SK-N-SH (cell line): ENCODE data around the gene HAUS3.

Source experiments
- CHD2 ChIP-seq: fragments of 150-350 bp; IDR thresholded peaks from 2 replicates; pipeline ENCODE4 v1.6.1; 2018; ENCODE audit warnings: low read length; ENCODE audit not compliant: partially characterized antibody
- SMC3 ChIP-seq: IDR thresholded peaks from 2 replicates; pipeline ENCODE4 v1.6.1; 2012; ENCODE audit warnings: low read depth, low read length, improper control_type of control experiment
- TF ChIP-seq, protein P1 (sequence below): fragments of 200-600 bp; sonication (generic); IDR thresholded peaks from 2 replicates; pipeline ENCODE4 v1.6.1; 2017; ENCODE audit warnings: antibody characterized with exemption, mild to moderate bottlenecking, moderate library complexity
- TF ChIP-seq, protein P2 (sequence below): IDR thresholded peaks from 2 replicates; pipeline ENCODE4 v1.6.1; 2012; ENCODE audit warnings: mild to moderate bottlenecking, low read depth, low read length, moderate library complexity
- TF ChIP-seq, protein P3 (sequence below): fragments of 150-350 bp; IDR thresholded peaks from 2 replicates; pipeline ENCODE4 v1.6.1; 2016; ENCODE audit warnings: mild to moderate bottlenecking, low read depth, low read length

DNA sequence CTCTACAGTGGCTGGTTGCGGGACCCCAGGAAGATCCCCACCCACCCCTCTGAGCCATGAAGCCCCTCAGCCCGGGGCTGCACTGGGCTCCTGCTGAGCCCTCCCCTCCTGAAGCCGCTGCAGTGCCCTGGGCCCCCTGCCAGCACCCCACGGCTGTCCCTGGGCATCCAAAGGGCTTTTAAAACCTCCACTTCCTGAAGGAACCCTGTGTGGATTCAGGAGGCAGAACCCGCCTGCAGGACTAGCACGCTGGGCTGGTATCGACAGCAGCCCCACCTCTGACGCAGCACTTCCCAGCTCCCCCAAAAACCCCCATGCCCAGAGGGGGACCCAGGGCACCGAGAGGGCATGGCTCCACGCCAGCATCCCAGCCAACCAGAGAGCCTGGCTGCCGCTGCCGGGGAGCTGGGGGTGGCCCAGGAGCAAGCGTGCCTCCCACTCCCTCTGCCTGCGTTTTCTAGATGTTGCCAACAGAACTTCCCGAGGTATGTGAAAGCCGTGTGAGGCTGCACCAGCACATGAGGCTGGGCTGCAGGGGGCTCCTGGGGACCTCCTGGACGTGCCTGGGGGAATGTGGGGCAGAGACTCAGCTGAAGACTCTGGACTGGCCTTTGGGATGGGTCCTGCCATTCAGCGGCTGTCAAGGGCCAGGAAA is 13.7 kb upstream of the HAUS3 start:
- TF ChIP-seq, protein P1, sequence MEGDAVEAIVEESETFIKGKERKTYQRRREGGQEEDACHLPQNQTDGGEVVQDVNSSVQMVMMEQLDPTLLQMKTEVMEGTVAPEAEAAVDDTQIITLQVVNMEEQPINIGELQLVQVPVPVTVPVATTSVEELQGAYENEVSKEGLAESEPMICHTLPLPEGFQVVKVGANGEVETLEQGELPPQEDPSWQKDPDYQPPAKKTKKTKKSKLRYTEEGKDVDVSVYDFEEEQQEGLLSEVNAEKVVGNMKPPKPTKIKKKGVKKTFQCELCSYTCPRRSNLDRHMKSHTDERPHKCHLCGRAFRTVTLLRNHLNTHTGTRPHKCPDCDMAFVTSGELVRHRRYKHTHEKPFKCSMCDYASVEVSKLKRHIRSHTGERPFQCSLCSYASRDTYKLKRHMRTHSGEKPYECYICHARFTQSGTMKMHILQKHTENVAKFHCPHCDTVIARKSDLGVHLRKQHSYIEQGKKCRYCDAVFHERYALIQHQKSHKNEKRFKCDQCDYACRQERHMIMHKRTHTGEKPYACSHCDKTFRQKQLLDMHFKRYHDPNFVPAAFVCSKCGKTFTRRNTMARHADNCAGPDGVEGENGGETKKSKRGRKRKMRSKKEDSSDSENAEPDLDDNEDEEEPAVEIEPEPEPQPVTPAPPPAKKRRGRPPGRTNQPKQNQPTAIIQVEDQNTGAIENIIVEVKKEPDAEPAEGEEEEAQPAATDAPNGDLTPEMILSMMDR: no peak
- TF ChIP-seq CHD2: no peak
- TF ChIP-seq, protein P2, sequence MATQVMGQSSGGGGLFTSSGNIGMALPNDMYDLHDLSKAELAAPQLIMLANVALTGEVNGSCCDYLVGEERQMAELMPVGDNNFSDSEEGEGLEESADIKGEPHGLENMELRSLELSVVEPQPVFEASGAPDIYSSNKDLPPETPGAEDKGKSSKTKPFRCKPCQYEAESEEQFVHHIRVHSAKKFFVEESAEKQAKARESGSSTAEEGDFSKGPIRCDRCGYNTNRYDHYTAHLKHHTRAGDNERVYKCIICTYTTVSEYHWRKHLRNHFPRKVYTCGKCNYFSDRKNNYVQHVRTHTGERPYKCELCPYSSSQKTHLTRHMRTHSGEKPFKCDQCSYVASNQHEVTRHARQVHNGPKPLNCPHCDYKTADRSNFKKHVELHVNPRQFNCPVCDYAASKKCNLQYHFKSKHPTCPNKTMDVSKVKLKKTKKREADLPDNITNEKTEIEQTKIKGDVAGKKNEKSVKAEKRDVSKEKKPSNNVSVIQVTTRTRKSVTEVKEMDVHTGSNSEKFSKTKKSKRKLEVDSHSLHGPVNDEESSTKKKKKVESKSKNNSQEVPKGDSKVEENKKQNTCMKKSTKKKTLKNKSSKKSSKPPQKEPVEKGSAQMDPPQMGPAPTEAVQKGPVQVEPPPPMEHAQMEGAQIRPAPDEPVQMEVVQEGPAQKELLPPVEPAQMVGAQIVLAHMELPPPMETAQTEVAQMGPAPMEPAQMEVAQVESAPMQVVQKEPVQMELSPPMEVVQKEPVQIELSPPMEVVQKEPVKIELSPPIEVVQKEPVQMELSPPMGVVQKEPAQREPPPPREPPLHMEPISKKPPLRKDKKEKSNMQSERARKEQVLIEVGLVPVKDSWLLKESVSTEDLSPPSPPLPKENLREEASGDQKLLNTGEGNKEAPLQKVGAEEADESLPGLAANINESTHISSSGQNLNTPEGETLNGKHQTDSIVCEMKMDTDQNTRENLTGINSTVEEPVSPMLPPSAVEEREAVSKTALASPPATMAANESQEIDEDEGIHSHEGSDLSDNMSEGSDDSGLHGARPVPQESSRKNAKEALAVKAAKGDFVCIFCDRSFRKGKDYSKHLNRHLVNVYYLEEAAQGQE: no peak
- no peak for TF ChIP-seq SMC3
- TF ChIP-seq, protein P3, sequence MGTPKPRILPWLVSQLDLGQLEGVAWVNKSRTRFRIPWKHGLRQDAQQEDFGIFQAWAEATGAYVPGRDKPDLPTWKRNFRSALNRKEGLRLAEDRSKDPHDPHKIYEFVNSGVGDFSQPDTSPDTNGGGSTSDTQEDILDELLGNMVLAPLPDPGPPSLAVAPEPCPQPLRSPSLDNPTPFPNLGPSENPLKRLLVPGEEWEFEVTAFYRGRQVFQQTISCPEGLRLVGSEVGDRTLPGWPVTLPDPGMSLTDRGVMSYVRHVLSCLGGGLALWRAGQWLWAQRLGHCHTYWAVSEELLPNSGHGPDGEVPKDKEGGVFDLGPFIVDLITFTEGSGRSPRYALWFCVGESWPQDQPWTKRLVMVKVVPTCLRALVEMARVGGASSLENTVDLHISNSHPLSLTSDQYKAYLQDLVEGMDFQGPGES: no peak
